Measurements from ENCODE around the gene CDK18.

The CDK18 gene

GRCh38 chr1:205570173-205570501 lies 65.7 kb downstream of the CDK18 start:
- no peak for DNase-seq (ENCODE audit: low read depth)

DNA sequence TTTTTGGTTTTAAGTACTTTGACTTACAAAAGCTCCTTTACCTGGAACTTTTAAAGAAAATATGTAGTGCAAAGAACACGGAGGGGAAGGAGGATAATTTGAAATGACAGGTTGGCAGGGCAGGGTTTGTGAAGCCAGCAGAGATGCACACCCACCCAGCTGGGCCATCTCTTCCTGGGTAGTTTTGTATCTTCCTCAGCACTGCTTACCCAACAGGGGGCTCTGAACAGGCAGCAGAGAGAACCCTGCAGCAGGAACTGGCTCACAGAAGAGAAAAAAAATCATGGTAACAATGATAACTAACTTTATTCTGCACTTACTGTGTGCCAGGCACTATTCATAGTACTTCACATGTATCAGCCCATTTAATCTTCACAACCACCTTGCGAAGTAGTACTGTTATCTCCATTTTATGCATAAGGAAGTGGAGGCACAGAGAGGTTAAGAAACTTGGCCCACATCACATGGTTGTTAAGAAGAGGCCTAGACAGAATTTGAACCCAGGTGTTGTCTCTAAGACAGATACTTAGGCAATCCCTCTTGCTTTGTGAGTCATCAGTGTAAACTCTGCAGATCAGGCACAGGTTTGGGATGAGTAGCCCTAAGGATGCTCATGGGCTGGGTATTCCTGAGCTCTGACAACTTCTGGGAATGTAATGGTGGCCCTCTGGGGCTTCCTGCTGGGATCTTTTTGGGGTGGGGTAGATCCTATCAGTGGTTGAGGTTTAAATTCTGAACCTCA lies 66.5 kb downstream of the CDK18 start:
- DNase-seq (ENCODE audit: low read depth) = no peak

- no peak for DNase-seq (ENCODE audit: low read depth)
Measured at GRCh38 chr1:205571747-205572146, 67.3 kb downstream of the CDK18 start.

GRCh38 chr1:205572421-205572820 lies 68.0 kb downstream of the CDK18 start:
- no peak for DNase-seq (ENCODE audit: low read depth)

GRCh38 chr1:205575294-205575885 lies 70.9 kb downstream of the CDK18 start:
- DNase-seq (ENCODE audit: low read depth) = no peak

DNA sequence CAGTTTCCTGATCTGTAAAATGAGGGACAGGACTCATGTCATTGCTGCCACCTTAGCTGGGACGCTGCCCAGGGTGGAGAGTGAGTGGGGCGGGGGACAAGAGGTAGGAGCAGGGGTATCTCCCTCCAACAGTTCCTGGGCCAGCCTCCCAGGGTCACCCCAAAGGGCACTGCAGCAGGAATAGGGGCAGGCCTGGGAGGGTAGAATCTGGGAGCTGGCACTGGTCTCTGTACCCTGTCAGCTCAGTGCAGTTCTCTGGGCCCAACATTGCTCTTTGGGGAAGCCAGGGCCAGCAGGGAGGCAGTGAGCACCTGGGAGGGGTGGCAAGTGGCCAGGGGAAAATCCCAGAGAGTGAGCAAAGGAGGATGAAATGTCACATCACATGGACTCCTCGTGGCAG lies 71.5 kb downstream of the CDK18 start:
- no peak for DNase-seq (ENCODE audit: low read depth)

GRCh38 chr1:205576805-205577761 lies 72.6 kb downstream of the CDK18 start:
- DNase-seq (ENCODE audit: low read depth) = no peak

DNA sequence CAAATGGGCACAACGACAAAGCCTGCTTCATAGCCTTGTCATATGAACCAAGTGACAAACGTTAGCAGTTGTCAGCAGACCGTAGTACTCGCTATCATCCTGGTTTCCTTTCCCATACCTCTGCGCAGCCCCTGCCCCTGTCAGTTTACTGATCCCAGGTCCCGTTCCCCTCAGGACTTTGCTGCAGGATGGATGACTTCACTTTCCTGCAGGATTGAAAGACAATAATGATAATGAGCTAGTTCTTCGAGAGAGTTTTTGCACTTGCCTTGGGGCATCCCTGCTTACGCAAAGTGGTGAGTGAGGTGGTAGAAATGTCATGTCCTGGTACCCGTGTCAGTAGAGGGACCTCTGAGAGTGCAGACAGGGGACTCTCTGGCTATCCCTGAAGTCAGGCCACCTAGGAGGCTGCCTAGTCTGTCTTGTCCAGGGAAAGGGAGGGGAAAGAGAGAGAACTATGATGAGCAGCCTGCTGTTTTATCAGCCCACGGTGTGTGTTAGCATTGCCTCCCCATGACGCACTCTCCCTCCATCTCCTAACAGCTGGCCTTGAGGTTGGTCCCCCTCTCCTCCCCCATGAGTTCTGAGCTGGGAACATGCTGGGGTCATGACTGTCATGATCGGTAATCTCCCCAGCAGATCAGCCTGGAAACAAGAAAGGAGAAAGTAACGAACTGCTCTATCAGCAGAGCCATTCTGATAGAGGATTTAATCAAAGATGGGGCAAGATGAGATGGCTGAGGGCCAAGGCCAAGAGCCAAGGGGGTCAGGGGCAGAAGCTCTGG lies 73.6 kb downstream of the CDK18 start:
- no peak for DNase-seq (ENCODE audit: low read depth)

DNA sequence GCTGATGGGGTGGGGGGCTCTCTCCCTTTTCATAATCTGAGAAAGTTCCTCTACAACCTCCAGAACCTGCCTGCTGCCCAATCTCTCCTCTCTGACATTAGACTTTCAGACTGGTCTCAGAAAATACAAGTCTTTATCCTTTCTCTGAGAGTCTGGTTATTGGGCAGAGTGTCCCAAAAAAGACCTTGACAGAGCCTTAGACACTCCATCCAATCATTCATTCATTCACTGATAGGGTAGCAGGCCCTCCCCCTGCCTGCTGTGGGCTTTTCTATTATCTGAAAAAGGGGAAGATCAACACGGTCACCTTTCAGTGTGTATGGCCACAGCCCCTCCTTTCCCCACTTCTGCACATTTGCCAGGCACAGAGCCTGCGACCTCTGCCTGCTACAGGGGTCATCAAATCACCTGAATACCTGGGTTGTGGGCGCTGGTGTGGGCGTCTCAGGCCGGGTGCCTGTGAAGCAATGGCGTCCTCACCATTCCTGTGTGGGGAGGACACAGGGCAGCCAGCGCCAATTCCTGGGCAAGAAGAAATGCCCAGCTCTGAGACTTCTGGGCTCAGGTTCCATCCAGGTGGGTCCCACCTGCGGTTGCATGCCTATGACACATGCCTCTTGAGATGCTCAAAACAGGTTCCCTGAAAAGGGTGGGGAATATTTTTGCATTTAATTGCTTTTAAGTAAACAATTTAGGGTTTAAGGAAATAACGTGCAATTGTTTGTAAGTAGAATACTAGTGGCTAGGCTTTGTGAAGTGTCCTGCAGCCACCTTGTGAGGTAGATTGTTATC lies 74.5 kb downstream of the CDK18 start:
- no peak for DNase-seq (ENCODE audit: low read depth)

DNA sequence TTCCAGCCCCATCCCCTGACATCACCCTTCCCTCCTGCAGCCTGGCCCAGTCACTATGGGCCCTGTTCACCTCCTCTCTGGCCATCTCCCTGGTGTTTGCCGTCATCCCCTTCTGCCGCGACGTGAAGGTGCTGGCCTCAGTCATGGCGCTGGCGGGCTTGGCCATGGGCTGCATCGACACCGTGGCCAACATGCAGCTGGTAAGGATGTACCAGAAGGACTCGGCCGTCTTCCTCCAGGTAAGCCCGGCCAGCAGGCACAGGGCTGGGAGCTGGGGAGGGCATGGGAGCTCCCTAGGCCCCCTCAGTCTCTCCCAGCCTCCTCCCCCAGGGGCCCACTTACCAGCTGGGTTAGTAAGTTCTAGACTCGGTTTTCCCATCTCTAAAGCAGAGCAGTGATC lies 75.2 kb downstream of the CDK18 start:
- DNase-seq (ENCODE audit: low read depth) = no peak

- no peak for DNase-seq (ENCODE audit: low read depth)
Measured at GRCh38 chr1:205580140-205580922, 75.9 kb downstream of the CDK18 start.

DNA sequence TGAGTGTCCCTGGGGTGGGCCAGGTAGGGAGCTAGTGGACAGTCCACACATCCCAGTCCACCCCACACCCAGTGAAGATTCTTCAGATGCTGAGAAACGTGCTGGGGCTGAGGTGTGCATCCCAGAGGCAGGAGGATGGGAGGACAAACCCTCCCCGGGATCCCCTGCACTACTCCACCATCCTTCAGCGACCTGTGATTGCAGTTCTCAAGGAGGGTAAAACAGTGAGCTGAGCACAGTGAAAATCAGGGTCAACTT lies 76.4 kb downstream of the CDK18 start:
- no peak for DNase-seq (ENCODE audit: low read depth)

- no peak for DNase-seq (ENCODE audit: low read depth)
Measured at GRCh38 chr1:205581321-205581980, 77.0 kb downstream of the CDK18 start.

DNA sequence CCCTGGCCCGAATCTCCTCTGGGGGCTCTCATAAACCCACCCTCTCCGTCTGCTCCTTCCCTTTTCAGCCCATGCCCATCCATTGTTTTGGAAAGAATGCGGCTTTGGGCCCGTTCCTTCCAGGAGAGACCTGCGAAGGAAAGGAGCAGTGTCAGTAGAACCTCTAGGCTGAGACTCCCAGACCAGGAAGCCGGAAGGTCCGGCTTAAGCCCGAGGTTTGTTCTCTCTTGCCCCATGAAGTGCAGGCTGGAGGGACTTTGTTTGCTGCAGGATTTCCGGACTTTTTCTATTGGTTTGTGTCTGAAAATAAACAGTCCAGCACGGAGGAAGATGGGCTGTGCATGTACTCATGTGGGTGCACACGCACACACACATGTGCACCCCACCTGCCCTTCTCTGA lies 77.6 kb downstream of the CDK18 start:
- no peak for DNase-seq (ENCODE audit: low read depth)

Data from HS-5 (cell line).